Transverse colon (tissue), 4 donors: ENCODE data around the gene RBFOX2. TPM values are rescaled to one million over a fixed set of nuclear protein-coding genes. Genes with fewer than 3 reads are reported as not detected.

Experiments
- DNase-seq: peaks from one replicate; pipeline ENCODE4 v3.0.0-alpha.2; 2019
- H3K27ac ChIP-seq, 4 donors: fragments of 200-600 bp; sonication (generic); 2 replicates each; pipeline ENCODE4 v1.5.1; 2016 to 2018; ENCODE audit warnings: inconsistent platforms in 4 of 4
- H3K27me3 ChIP-seq: fragments of 200-600 bp; sonication (generic); 2 replicates; pipeline ENCODE4 v1.5.1; 2017; ENCODE audit warnings: inconsistent platforms
- H3K36me3 ChIP-seq, 4 donors: fragments of 200-600 bp; sonication (generic); 2 replicates each; pipeline ENCODE4 v1.5.1; 2017 to 2019; ENCODE audit warnings: inconsistent platforms in 4 of 4
- H3K4me1 ChIP-seq, 4 donors: fragments of 200-600 bp; sonication (generic); 2 replicates each; pipeline ENCODE4 v1.5.1; 2017 to 2020; ENCODE audit warnings: inconsistent platforms in 4 of 4
- H3K4me3 ChIP-seq, 4 donors: fragments of 200-600 bp; sonication (generic); 1 replicate in 1 of 4; 2 replicates in 3 of 4; pipeline versions ENCODE4 v1.5.1 to v1.6.1; 2017 to 2019; ENCODE audit warnings: inconsistent platforms in 4 of 4
- H3K9me3 ChIP-seq, 2 donors: fragments of 200-600 bp; sonication (generic); 2 replicates each; pipeline ENCODE4 v1.5.1; 2017 to 2019; ENCODE audit warnings: inconsistent platforms in 2 of 2
- CTCF ChIP-seq, 5 experiments: fragments of 200-600 bp in 3 of 5; fragments of 450-650 bp in 2 of 5; sonication (generic) in 3 of 5; IDR thresholded peaks; 1 replicate in 2 of 5; 2 replicates in 3 of 5; pipeline ENCODE4 v1.5.1; 2016 to 2017; ENCODE audit warnings: antibody characterized with exemption in 5 of 5, inconsistent platforms in 3 of 5, mild to moderate bottlenecking in 2 of 5, moderate library complexity in 1 of 5
- EP300 ChIP-seq: sonication (generic); formaldehyde crosslinking; IDR thresholded peaks from one replicate; pipeline ENCODE4 v1.6.1; 2017; ENCODE audit warnings: antibody characterized with exemption, low read depth
- POLR2A ChIP-seq: fragments of 450-650 bp; IDR thresholded peaks from one replicate; pipeline ENCODE4 v1.6.1; 2016; ENCODE audit warnings: antibody characterized with exemption, mild to moderate bottlenecking, moderate library complexity
- POLR2AphosphoS5 ChIP-seq, 3 donors: sonication (generic); formaldehyde crosslinking; IDR thresholded peaks; one replicate each; pipeline ENCODE4 v1.6.1; 2016; ENCODE audit warnings: antibody characterized with exemption in 3 of 3
- WGBS, 2 donors: methylation state at CpG; one replicate each; pipeline ENCODE4 v1.1.5; 2018; ENCODE audit warnings: low coverage in 1 of 2; 5-methylcytosine and 5-hydroxymethylcytosine counted together
- in situ Hi-C, 4 donors: fragments of 200-750 bp; cut with MboI; loops; one replicate each; pipeline versions ENCODE4 v1.15.0 to v1.15.1; 2017; ENCODE audit warnings: low sequenced_read_pairs in 3 of 4, low pct_ligation_motif_present in 1 of 4, low pct_unique_long_range_greater_than_20kb in 1 of 4
- intact Hi-C: fragments of 100-400 bp; cut with DNase I; formaldehyde crosslinking; loops from one replicate; pipeline ENCODE4 v1.15.1; 2023; ENCODE audit warnings: low total_unique reads
- total RNA-seq, 4 donors: library from RNA; depleted of rRNA; stranded (reverse); fragments of >200 nt; gene quantifications; one replicate each; pipeline ENCODE4 v1.1.0, GENCODE V29; 2016

RBFOX2 gene
- total RNA-seq, 4 donors from 2014 or later = 27.3 to 61.1 (median 43.1) TPM

- no peaks in the 10 kb centered on the region for H3K27me3 ChIP-seq
- no peaks in the 10 kb centered on the region for H3K9me3 ChIP-seq
- intact Hi-C loops (no loop called here), in situ Hi-C loops (no loop called here)
- H3K36me3 ChIP-seq = no peaks in the 10 kb centered on the region
- peaks cover 0 to 30% (median 13%) of the 10 kb centered on the region in 4 donors for H3K4me1 ChIP-seq
- H3K27ac ChIP-seq = no peak overlapping the region
- DNase-seq = no peak
- H3K4me3 ChIP-seq = no peak overlapping the region
- no peak for TF ChIP-seq POLR2A
- TF ChIP-seq EP300 = no peak
Measured at GRCh38 chr22:35864545-35865165, 164.0 kb downstream of the RBFOX2 start.

- Histone ChIP-seq H3K27ac (no peak overlapping the region), H3K9me3 (no peaks in the 10 kb centered on the region), H3K4me3 (no peak overlapping the region), H3K36me3 (no peaks in the 10 kb centered on the region), H3K27me3 (no peaks in the 10 kb centered on the region), H3K4me1 (peaks cover 0 to 26% (median 11%) of the 10 kb centered on the region in 4 donors)
- in situ Hi-C loops = no loop called here
- TF ChIP-seq POLR2AphosphoS5 (IDR thresholded peaks at IDR 0.05) (no peak), CTCF (IDR thresholded peaks at IDR 0.05) (no peak), EP300 (no peak), POLR2A (no peak)
- intact Hi-C loops = no loop called here
- no peak for DNase-seq
- 72 to 82% methylated on average over 4 to 5 of the region's 5 CpGs for WGBS, 2 donors
Measured at GRCh38 chr22:35863432-35863831, 165.2 kb downstream of the RBFOX2 start.

- H3K27ac ChIP-seq = no peak overlapping the region
- H3K4me1 ChIP-seq = peaks cover 0 to 26% (median 11%) of the 10 kb centered on the region in 4 donors
- no peak for DNase-seq
- in situ Hi-C loops (no loop called here), intact Hi-C loops (no loop called here)
- WGBS, 2 donors = 89 to 90% methylated on average over 7 of the region's 7 CpGs
- no peaks in the 10 kb centered on the region for H3K36me3 ChIP-seq
- no peaks in the 10 kb centered on the region for H3K9me3 ChIP-seq
- TF ChIP-seq EP300 = no peak
- TF ChIP-seq POLR2AphosphoS5 (IDR thresholded peaks at IDR 0.05) = no peak
- no peak overlapping the region for H3K4me3 ChIP-seq
- H3K27me3 ChIP-seq = no peaks in the 10 kb centered on the region
Measured at GRCh38 chr22:35862697-35863096, 165.9 kb downstream of the RBFOX2 start.

GRCh38 chr22:35861451-35861850 is 167.2 kb downstream of the RBFOX2 start:
- 78 to 91% methylated on average over 4 of the region's 4 CpGs for WGBS, 2 donors
- Histone ChIP-seq H3K9me3 (no peaks in the 10 kb centered on the region), H3K36me3 (no peaks in the 10 kb centered on the region), H3K27me3 (no peaks in the 10 kb centered on the region), H3K4me3 (no peak overlapping the region), H3K27ac (no peak overlapping the region), H3K4me1 (peaks cover 0 to 20% (median 8%) of the 10 kb centered on the region in 4 donors)
- in situ Hi-C loops (no loop called here), intact Hi-C loops (no loop called here)
- no peak for DNase-seq
- TF ChIP-seq CTCF (IDR thresholded peaks at IDR 0.05) = no peak
- no peak for TF ChIP-seq POLR2A
- no peak for TF ChIP-seq POLR2AphosphoS5 (IDR thresholded peaks at IDR 0.05)
- no peak for TF ChIP-seq EP300

GRCh38 chr22:35860837-35861236 is 167.8 kb downstream of the RBFOX2 start:
- Histone ChIP-seq H3K9me3 (no peaks in the 10 kb centered on the region), H3K4me1 (peaks cover 0 to 17% (median 8%) of the 10 kb centered on the region in 4 donors), H3K36me3 (no peaks in the 10 kb centered on the region), H3K27ac (no peak overlapping the region), H3K4me3 (no peak overlapping the region), H3K27me3 (no peaks in the 10 kb centered on the region)
- intact Hi-C loops = no loop called here
- in situ Hi-C loops = no loop called here
- 70 to 84% methylated on average over 3 of the region's 3 CpGs for WGBS, 2 donors
- DNase-seq = no peak
- TF ChIP-seq POLR2A = no peak
- TF ChIP-seq EP300 = no peak
- TF ChIP-seq CTCF (IDR thresholded peaks at IDR 0.05) = no peak
- TF ChIP-seq POLR2AphosphoS5 (IDR thresholded peaks at IDR 0.05) = no peak
